Tibial nerve (tissue), 4 donors: ENCODE results near the gene RHOJ. TPM values are rescaled to one million over a fixed set of nuclear protein-coding genes. Genes with fewer than 3 reads are reported as not detected.

Experiments used
- DNase-seq, 2 donors: peaks; one replicate each; pipeline ENCODE4 v3.0.0-alpha.2; 2019; ENCODE audit warnings: low spot score in 2 of 2
- H3K27ac ChIP-seq, 4 donors: fragments of 200-600 bp; sonication (generic) in 3 of 4; one replicate each; pipeline ENCODE4 v1.5.1; 2017 to 2019; ENCODE audit warnings: mild to moderate bottlenecking in 1 of 4
- H3K27me3 ChIP-seq, 2 donors: fragments of 200-600 bp; sonication (generic) in 1 of 2; one replicate each; pipeline versions ENCODE4 v1.5.1 to v1.6.0; 2017 to 2019
- H3K36me3 ChIP-seq, 3 donors: fragments of 200-600 bp; sonication (generic); one replicate each; pipeline ENCODE4 v1.5.1; 2018 to 2019
- H3K4me1 ChIP-seq, 4 donors: fragments of 200-600 bp; sonication (generic) in 3 of 4; one replicate each; pipeline ENCODE4 v1.5.1; 2017 to 2019
- H3K4me3 ChIP-seq, 4 donors: fragments of 200-600 bp; sonication (generic) in 3 of 4; one replicate each; pipeline ENCODE4 v1.5.1; 2017 to 2019; ENCODE audit warnings: mild to moderate bottlenecking in 1 of 4, moderate library complexity in 1 of 4
- H3K9me3 ChIP-seq, 4 donors: fragments of 200-600 bp; sonication (generic) in 3 of 4; one replicate each; pipeline ENCODE4 v1.5.1; 2017 to 2019
- EP300 ChIP-seq, 2 donors: sonication (generic); formaldehyde crosslinking; IDR thresholded peaks; one replicate each; pipeline ENCODE4 v1.6.1; 2017; ENCODE audit warnings: antibody characterized with exemption in 2 of 2, mild to moderate bottlenecking in 1 of 2
- POLR2A ChIP-seq, 2 donors: fragments of 450-650 bp; IDR thresholded peaks; one replicate each; pipeline ENCODE4 v1.6.1; 2017; ENCODE audit warnings: antibody characterized with exemption in 2 of 2, mild to moderate bottlenecking in 2 of 2, moderate library complexity in 2 of 2
- WGBS, 2 donors: methylation state at CpG; one replicate each; pipeline ENCODE4 v1.1.5; 2018; 5-methylcytosine and 5-hydroxymethylcytosine counted together
- total RNA-seq, 4 donors: library from RNA; depleted of rRNA; stranded (reverse); fragments of >200 nt; gene quantifications; one replicate each; pipeline ENCODE4 v1.1.0, GENCODE V29; 2016
- TF ChIP-seq, protein P1 (sequence below), 5 experiments: fragments of 200-600 bp in 3 of 5; fragments of 450-650 bp in 2 of 5; sonication (generic) in 3 of 5; IDR thresholded peaks; one replicate each; pipeline ENCODE4 v1.5.1; 2016 to 2019; ENCODE audit warnings: antibody characterized with exemption in 5 of 5, mild to moderate bottlenecking in 3 of 5, moderate library complexity in 2 of 5

Gene RHOJ
- total RNA-seq, 4 donors from 2014 or later: 10.0 to 20.7 (median 11.6) TPM

DNA sequence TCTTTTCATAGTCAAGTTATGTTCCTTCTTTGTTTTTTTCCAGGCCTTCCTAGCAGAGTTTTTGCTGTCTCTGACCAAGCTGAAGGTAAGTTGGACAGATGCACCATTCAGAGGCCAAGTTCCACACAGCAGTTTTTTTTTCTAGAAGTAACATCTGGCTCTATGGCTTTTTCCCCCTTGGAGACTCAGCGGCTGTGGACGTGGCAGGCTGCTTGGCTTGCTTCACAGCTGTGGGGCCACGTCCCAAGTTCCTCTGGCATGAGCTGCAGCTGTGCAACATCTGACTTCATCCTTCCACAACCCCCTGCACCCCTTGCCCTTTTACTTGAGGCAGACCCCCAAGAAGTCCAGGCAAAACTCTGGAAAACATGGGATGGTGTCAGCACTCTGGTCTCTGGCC is 24.2 kb upstream of the RHOJ start:
- peak in 1 of 2 donors; percentile 29 for DNase-seq
- H3K27me3 ChIP-seq: no peaks in the 10 kb centered on the region
- WGBS, 2 donors: 25 to 62% methylated on average over 3 of the region's 3 CpGs
- H3K4me3 ChIP-seq: no peak overlapping the region
- no peak overlapping the region for H3K27ac ChIP-seq
- no peaks in the 10 kb centered on the region for H3K36me3 ChIP-seq
- H3K4me1 ChIP-seq: peaks cover 0 to 25% (median 0%) of the 10 kb centered on the region in 4 donors
- TF ChIP-seq POLR2A (IDR thresholded peaks at IDR 0.05): no peak
- TF ChIP-seq, protein P1, sequence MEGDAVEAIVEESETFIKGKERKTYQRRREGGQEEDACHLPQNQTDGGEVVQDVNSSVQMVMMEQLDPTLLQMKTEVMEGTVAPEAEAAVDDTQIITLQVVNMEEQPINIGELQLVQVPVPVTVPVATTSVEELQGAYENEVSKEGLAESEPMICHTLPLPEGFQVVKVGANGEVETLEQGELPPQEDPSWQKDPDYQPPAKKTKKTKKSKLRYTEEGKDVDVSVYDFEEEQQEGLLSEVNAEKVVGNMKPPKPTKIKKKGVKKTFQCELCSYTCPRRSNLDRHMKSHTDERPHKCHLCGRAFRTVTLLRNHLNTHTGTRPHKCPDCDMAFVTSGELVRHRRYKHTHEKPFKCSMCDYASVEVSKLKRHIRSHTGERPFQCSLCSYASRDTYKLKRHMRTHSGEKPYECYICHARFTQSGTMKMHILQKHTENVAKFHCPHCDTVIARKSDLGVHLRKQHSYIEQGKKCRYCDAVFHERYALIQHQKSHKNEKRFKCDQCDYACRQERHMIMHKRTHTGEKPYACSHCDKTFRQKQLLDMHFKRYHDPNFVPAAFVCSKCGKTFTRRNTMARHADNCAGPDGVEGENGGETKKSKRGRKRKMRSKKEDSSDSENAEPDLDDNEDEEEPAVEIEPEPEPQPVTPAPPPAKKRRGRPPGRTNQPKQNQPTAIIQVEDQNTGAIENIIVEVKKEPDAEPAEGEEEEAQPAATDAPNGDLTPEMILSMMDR (IDR thresholded peaks at IDR 0.05): no peak
- TF ChIP-seq EP300 (IDR thresholded peaks at IDR 0.05): no peak
- H3K9me3 ChIP-seq: peaks cover 0 to 7% (median 0%) of the 10 kb centered on the region in 4 donors

DNA sequence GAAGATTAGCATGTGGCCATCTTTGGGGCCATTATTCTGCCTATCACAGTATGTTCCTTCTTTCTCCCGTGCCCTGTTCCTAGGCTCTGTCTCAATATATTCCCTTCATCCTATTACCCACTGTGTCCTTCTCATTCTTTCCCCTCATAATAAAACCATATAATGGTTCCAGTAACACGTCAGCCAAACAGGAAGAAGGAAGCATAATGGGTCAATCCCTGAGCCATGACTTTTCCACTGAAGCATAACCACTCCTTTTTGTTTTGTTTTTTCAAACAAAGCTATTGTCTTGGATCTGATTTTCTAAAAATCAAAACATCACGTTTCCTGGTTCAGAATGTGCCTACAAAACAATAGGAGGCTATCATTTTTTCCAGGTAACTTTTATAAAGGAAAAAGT is 21.3 kb upstream of the RHOJ start:
- Histone ChIP-seq H3K4me3 (no peak overlapping the region), H3K27me3 (no peaks in the 10 kb centered on the region), H3K9me3 (peaks cover 0 to 7% (median 0%) of the 10 kb centered on the region in 4 donors), H3K27ac (no peak overlapping the region), H3K36me3 (no peaks in the 10 kb centered on the region), H3K4me1 (peaks cover 0 to 16% (median 0%) of the 10 kb centered on the region in 4 donors)
- TF ChIP-seq EP300 (IDR thresholded peaks at IDR 0.05) (no peak), POLR2A (IDR thresholded peaks at IDR 0.05) (no peak)
- TF ChIP-seq, protein P1 (IDR thresholded peaks at IDR 0.05): no peak
- 69 to 78% methylated on average over 3 of the region's 3 CpGs for WGBS, 2 donors
- no peak for DNase-seq

DNA sequence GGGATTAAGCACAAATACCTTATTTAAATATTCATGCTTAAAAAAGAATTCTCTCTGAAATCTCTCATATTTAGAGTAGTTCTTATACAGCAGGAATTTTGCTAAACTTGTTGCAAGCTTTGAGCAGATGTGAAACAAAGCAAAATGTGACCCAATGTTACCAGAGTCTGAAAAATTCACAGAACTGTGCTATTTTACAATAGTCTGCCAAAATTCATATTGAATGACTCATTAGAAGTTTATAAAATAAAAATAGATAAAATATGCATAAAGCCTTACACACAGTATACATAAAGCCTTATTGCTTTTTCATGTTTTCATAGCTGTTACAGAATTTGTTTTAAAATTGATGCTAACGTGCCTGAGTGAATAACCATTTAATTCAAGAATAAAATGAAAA is 17.8 kb upstream of the RHOJ start:
- TF ChIP-seq POLR2A (IDR thresholded peaks at IDR 0.05): no peak
- no peak for TF ChIP-seq EP300 (IDR thresholded peaks at IDR 0.05)
- TF ChIP-seq, protein P1 (IDR thresholded peaks at IDR 0.05): no peak
- Histone ChIP-seq H3K4me3 (no peak overlapping the region), H3K4me1 (no peaks in the 10 kb centered on the region), H3K27ac (peak overlapping the region in 1 of 4 donors; percentile 41), H3K9me3 (peaks cover 0 to 7% (median 0%) of the 10 kb centered on the region in 4 donors), H3K27me3 (no peaks in the 10 kb centered on the region), H3K36me3 (no peaks in the 10 kb centered on the region)
- 35 to 45% methylated on average over 1 of the region's 1 CpG for WGBS, 2 donors
- DNase-seq: no peak

DNA sequence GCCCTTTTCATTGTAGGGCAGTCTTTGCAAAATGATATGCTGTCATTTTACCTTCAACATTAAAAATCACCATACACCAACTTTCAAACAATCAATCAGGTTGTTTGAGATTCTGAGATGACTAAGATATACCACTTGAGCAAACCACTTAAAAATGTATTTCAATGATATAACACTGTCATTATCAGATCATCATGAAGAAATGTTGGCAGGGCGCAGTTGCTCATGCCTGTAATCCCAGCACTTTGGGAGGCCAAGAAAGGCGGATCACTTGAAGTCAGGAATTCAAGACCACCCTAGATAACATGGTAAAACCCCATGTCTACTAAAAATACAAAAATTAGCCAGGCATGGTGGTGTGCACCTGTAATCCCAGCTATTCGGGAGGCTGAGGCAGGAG is 13.0 kb upstream of the RHOJ start:
- H3K4me3 ChIP-seq: no peak overlapping the region
- H3K36me3 ChIP-seq: no peaks in the 10 kb centered on the region
- no peak overlapping the region for H3K27ac ChIP-seq
- H3K4me1 ChIP-seq: no peaks in the 10 kb centered on the region
- 96 to 97% methylated on average over 3 of the region's 3 CpGs for WGBS, 2 donors
- DNase-seq: no peak
- TF ChIP-seq EP300 (IDR thresholded peaks at IDR 0.05) (no peak), POLR2A (IDR thresholded peaks at IDR 0.05) (no peak)
- TF ChIP-seq, protein P1 (IDR thresholded peaks at IDR 0.05): no peak
- no peaks in the 10 kb centered on the region for H3K9me3 ChIP-seq
- H3K27me3 ChIP-seq: no peaks in the 10 kb centered on the region

DNA sequence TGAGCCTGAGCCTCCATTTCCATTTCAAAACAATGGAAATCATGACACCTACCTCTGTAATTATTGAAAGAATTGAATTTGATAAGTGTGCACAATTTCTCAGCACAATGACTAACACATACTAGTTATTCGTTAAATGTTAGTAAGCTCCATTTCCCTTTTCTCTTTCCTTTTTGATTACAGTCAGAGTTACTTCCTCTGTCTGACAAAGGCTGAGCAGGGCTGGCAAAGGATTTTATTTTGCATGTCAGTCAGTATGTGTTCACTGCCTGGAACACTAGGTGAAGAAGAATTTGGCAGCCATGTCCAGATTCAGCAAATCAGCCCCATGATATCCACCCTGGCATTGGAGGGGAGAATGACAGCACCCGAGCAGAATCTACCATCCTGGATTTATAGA is 12.2 kb upstream of the RHOJ start:
- peak overlapping the region in 1 of 4 donors; percentile 17 for H3K27ac ChIP-seq

More for the DNA sequence above, 12.2 kb upstream of the RHOJ start:
- no peaks in the 10 kb centered on the region for H3K4me1 ChIP-seq
- no peak overlapping the region for H3K4me3 ChIP-seq
- WGBS, 2 donors: 38 to 47% methylated on average over 2 of the region's 2 CpGs
- H3K27me3 ChIP-seq: no peaks in the 10 kb centered on the region
- H3K36me3 ChIP-seq: no peaks in the 10 kb centered on the region
- H3K9me3 ChIP-seq: no peaks in the 10 kb centered on the region
- no peak for DNase-seq
- no peak for TF ChIP-seq POLR2A (IDR thresholded peaks at IDR 0.05)
- no peak for TF ChIP-seq EP300 (IDR thresholded peaks at IDR 0.05)
- TF ChIP-seq, protein P1 (IDR thresholded peaks at IDR 0.05): no peak
